Purkinje cell (primary cell): ENCODE data around the gene PRRG1. TPM values are rescaled to one million over a fixed set of nuclear protein-coding genes. Genes with fewer than 3 reads are reported as not detected.

ENCODE experiments used
- polyA plus RNA-seq: library from polyadenylated mRNA; unstranded; fragments of >200 nt; fragmentation: Nextera tagmentation; gene quantifications from 2 replicates; pipeline ENCODE4 v1.2.1, GENCODE V29; 2014

The PRRG1 gene
- polyA plus RNA-seq: 0.91 and 1.9 TPM in 2 replicates

GRCh38 chrX:37349221-37350033, at the start of gene PRRG1:
PRRG1 (plus strand) TSS chrX:37349364; CDS start chrX:37406250, 56,886 bp downstream.

Other genes starting within 250 kb of the PRRG1 start
- gene LANCL3, start 222.3 kb downstream of the PRRG1 start, polyA plus RNA-seq: 0.22 and 0.29 TPM in 2 replicates